ENCODE data around the gene MEG3.

Gene MEG3

DNA sequence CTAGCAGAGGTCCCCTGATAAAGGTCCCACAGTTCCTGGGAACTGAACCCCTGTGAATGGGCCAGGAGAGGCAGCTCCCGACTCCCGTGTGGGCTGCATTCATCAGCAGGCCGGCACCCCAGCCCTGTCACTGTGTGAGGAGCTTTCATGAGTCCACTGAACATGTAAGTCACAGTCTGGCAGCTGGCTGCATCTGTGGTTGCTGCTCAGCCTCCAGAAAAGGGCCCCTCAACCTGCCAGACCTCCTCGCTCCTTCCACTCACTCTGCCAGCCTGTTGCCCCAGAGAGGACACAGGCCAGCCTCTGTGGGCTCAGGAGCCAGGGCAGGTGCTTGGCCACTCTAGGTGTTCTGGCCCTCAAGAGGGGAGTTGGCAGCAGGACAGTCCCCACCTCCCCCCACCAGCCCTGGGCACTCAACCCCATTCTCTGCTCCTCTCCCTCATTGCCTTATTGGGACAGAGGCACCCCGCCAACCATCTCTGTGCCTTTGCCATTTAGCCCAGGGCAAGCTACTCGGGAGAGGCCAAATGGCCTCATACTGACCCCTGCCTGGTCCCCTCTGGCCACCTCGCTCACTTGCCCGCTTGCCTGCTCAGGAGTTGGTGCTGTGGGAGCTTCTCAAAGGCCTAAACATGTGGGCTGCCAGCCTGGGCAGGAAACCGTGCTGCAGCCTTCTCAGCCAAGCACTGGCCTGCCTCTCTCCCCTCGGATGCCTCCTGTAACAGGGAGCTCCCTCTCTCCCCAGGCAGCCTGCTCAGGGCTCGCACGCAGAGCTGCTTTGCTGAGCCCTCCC, 75.7 kb downstream of the MEG3 start:
- H3K9me3 ChIP-seq (ENCODE audit: insufficient read depth, low read length): no peaks in the 10 kb centered on the region
- no peak overlapping the region for H3K9ac ChIP-seq (ENCODE audit: low read length)
- no peaks in the 10 kb centered on the region for H3F3A ChIP-seq (ENCODE audit: insufficient read depth)
- TF ChIP-seq CTCF (IDR thresholded peaks at IDR 0.05; ENCODE audit: insufficient read depth, low read length, poor library complexity, severe bottlenecking) (no peak), EZH2phosphoT487 (conservative IDR thresholded peaks at IDR 0.05; ENCODE audit: low read length) (no peak)
- no peaks in the 10 kb centered on the region for H3K36me3 ChIP-seq (ENCODE audit: low read length)
- H3K4me3 ChIP-seq (ENCODE audit: insufficient read depth, low read length, poor library complexity, severe bottlenecking): no peak overlapping the region
- no peak overlapping the region for H3K27ac ChIP-seq (ENCODE audit: low read depth, low read length)
- H3K79me2 ChIP-seq (ENCODE audit: insufficient read depth, low read length): no peaks in the 10 kb centered on the region
- no peaks in the 10 kb centered on the region for H3K9me2 ChIP-seq (replicated peaks; ENCODE audit: insufficient read depth, low read length)
- no peak overlapping the region for H3K4me2 ChIP-seq (ENCODE audit: low read depth, low read length, poor library complexity, severe bottlenecking)
- no peak overlapping the region for H2AFZ ChIP-seq (ENCODE audit: low read depth, low read length, severe bottlenecking)
- no peaks in the 10 kb centered on the region for H3K27me3 ChIP-seq (ENCODE audit: low read length)
- no peaks in the 10 kb centered on the region for H4K20me1 ChIP-seq (ENCODE audit: low read depth, low read length)

DNA sequence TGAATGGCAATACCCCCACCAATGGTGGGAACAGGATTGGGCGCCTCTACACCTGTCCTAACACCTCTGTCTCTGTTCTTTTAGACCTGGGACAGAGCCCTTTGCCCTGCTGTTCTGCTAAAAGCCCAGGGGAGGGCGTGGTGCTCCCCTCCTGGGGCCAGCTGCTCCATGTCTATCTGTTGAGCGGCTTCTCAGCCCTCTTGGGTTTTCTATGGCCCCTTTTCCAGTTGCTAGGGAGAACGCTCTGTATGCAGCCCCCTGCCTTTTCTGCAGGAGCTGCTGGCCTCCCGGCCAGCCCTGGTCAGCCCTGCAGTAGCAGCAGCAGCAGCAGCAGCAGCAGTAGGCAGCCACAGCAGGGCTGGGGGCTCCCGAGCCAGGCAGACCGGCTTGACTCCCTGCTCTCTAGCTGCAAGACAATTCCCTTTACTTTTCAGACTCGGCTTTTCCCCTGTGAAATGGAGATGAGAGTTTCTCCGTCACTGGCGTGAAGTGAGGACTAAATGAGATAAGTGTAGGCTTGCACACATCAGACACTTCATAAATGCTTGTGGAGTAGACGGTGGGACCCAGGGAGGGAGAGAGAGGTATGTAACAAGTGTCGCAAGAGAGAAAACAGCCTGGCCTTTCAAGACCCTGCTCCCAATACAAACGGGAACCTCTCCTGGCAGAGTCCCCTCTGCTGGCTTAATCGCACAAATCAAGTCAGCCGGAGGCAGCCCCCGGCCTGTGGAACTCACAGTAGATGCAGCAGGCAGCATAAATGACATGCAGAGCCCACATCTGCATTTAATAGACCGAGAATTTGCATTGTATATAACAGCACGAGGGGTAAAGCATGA, 76.6 kb downstream of the MEG3 start:
- TF ChIP-seq EZH2phosphoT487 (conservative IDR thresholded peaks at IDR 0.05; ENCODE audit: low read length): no peak
- no peak for TF ChIP-seq CTCF (IDR thresholded peaks at IDR 0.05; ENCODE audit: insufficient read depth, low read length, poor library complexity, severe bottlenecking)
- Histone ChIP-seq H3K4me3 (ENCODE audit: insufficient read depth, low read length, poor library complexity, severe bottlenecking) (no peak overlapping the region), H3K36me3 (ENCODE audit: low read length) (no peaks in the 10 kb centered on the region), H3K27ac (ENCODE audit: low read depth, low read length) (no peak overlapping the region), H3K4me2 (ENCODE audit: low read depth, low read length, poor library complexity, severe bottlenecking) (no peak overlapping the region), H4K20me1 (ENCODE audit: low read depth, low read length) (no peaks in the 10 kb centered on the region), H3K79me2 (ENCODE audit: insufficient read depth, low read length) (no peaks in the 10 kb centered on the region), H3K9ac (ENCODE audit: low read length) (no peak overlapping the region), H3F3A (ENCODE audit: insufficient read depth) (no peaks in the 10 kb centered on the region), H3K27me3 (ENCODE audit: low read length) (no peaks in the 10 kb centered on the region), H3K9me3 (ENCODE audit: insufficient read depth, low read length) (no peaks in the 10 kb centered on the region), H3K9me2 (replicated peaks; ENCODE audit: insufficient read depth, low read length) (no peaks in the 10 kb centered on the region), H2AFZ (ENCODE audit: low read depth, low read length, severe bottlenecking) (no peak overlapping the region)

GRCh38 chr14:100903134-100903468, 77.2 kb downstream of the MEG3 start:
- no peak overlapping the region for H3K4me3 ChIP-seq (ENCODE audit: insufficient read depth, low read length, poor library complexity, severe bottlenecking)
- H3K9ac ChIP-seq (ENCODE audit: low read length): no peak overlapping the region
- TF ChIP-seq EZH2phosphoT487 (conservative IDR thresholded peaks at IDR 0.05; ENCODE audit: low read length): no peak
- no peak for TF ChIP-seq CTCF (IDR thresholded peaks at IDR 0.05; ENCODE audit: insufficient read depth, low read length, poor library complexity, severe bottlenecking)
- no peak overlapping the region for H3K4me2 ChIP-seq (ENCODE audit: low read depth, low read length, poor library complexity, severe bottlenecking)
- H3K27me3 ChIP-seq (ENCODE audit: low read length): no peaks in the 10 kb centered on the region
- no peaks in the 10 kb centered on the region for H4K20me1 ChIP-seq (ENCODE audit: low read depth, low read length)
- H3K27ac ChIP-seq (ENCODE audit: low read depth, low read length): no peak overlapping the region
- no peaks in the 10 kb centered on the region for H3K79me2 ChIP-seq (ENCODE audit: insufficient read depth, low read length)
- no peaks in the 10 kb centered on the region for H3F3A ChIP-seq (ENCODE audit: insufficient read depth)
- H2AFZ ChIP-seq (ENCODE audit: low read depth, low read length, severe bottlenecking): no peak overlapping the region
- H3K36me3 ChIP-seq (ENCODE audit: low read length): no peaks in the 10 kb centered on the region
- no peaks in the 10 kb centered on the region for H3K9me3 ChIP-seq (ENCODE audit: insufficient read depth, low read length)
- H3K9me2 ChIP-seq (replicated peaks; ENCODE audit: insufficient read depth, low read length): no peaks in the 10 kb centered on the region
